SW480 (cell line): Measurements from ENCODE around the gene GIT1.
"Not testable (repeated sequence)": the region's sequence is repeated elsewhere in the genome, so short reads cannot be mapped to it uniquely, and the experiment has no call there.

Experiments used
- DNase-seq: peaks from one replicate; pipeline ENCODE4 v3.0.0-alpha.2; 2016; ENCODE audit warnings: low spot score

GIT1 gene

GRCh38 chr17:29567554-29568330, 21.7 kb downstream of the GIT1 start:
- DNase-seq, result peak; percentile 76

- DNase-seq, result no peak
These were observed 22.2 kb downstream of the GIT1 start for GRCh38 chr17:29567304-29567553.

- peak; percentile 78 for DNase-seq
These were observed 22.8 kb downstream of the GIT1 start, which contains the start of gene ABHD15 for GRCh38 chr17:29566473-29567303. ABHD15 (minus strand) TSS chr17:29567037; CDS start chr17:29566966, 71 bp downstream.

- peak; percentile 59 for DNase-seq
These were observed 23.6 kb downstream of the GIT1 start for GRCh38 chr17:29565643-29566472.

- DNase-seq, result no peak
These were observed 25.6 kb downstream of the GIT1 start for GRCh38 chr17:29563816-29564215.

GRCh38 chr17:29562615-29563014, 26.8 kb downstream of the GIT1 start:
- no peak for DNase-seq

GRCh38 chr17:29561554-29562517, 27.6 kb downstream of the GIT1 start:
- no peak for DNase-seq

GRCh38 chr17:29560316-29560715, 29.1 kb downstream of the GIT1 start:
- DNase-seq, result no peak

- DNase-seq, result no peak
These were observed 29.8 kb downstream of the GIT1 start for GRCh38 chr17:29559640-29560039.

GRCh38 chr17:29558139-29558538, 31.3 kb downstream of the GIT1 start:
- DNase-seq, result not testable (repeated sequence)

- no peak for DNase-seq
These were observed 31.7 kb downstream of the GIT1 start for GRCh38 chr17:29557739-29558116.

- DNase-seq, result no peak
These were observed 32.2 kb downstream of the GIT1 start for GRCh38 chr17:29557085-29557738.

GRCh38 chr17:29555840-29556239, 33.6 kb downstream of the GIT1 start:
- no peak for DNase-seq

- no peak for DNase-seq
These were observed 40.1 kb downstream of the GIT1 start for GRCh38 chr17:29549177-29549923.

GRCh38 chr17:29546830-29547229, 42.6 kb downstream of the GIT1 start:
- no peak for DNase-seq

GRCh38 chr17:29546085-29546484, 43.4 kb downstream of the GIT1 start:
- DNase-seq, result no peak

- no peak for DNase-seq
These were observed 45.4 kb downstream of the GIT1 start for GRCh38 chr17:29544066-29544465.

GRCh38 chr17:29533976-29534375, 55.5 kb downstream of the GIT1 start:
- DNase-seq, result no peak

- DNase-seq, result no peak
These were observed 63.1 kb downstream of the GIT1 start for GRCh38 chr17:29526322-29526721.

- no peak for DNase-seq
These were observed 64.8 kb downstream of the GIT1 start for GRCh38 chr17:29524692-29525091.
